GM21367 (cell line): ENCODE results near the gene PIK3IP1.

Experiments used
- ATAC-seq: cut with Tn5 transposase; IDR thresholded peaks from one replicate; pipeline ENCODE4 v1.9.1; 2021; ENCODE audit not compliant: unreplicated experiment

PIK3IP1 gene

DNA sequence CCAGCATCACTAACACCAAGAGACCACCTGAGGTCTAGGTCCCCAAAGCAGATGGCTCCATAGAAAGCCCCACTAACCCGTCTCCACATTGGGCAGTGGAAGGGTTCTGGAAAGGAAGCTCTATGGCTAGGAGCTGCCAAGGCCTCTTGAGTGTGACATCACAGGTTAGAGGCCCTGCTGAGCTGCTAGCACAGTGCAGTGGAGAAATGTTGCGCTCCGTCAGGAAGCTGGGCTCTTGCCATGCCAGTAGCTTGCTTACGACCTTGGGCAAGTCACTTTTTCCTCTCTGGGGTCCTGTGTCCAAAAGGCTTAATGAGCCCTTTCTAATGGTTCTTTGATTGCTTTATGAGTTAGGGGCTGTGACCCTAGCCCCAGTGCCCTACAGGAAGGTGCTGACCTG is 10.6 kb downstream of the PIK3IP1 start:
- ATAC-seq = no peak

DNA sequence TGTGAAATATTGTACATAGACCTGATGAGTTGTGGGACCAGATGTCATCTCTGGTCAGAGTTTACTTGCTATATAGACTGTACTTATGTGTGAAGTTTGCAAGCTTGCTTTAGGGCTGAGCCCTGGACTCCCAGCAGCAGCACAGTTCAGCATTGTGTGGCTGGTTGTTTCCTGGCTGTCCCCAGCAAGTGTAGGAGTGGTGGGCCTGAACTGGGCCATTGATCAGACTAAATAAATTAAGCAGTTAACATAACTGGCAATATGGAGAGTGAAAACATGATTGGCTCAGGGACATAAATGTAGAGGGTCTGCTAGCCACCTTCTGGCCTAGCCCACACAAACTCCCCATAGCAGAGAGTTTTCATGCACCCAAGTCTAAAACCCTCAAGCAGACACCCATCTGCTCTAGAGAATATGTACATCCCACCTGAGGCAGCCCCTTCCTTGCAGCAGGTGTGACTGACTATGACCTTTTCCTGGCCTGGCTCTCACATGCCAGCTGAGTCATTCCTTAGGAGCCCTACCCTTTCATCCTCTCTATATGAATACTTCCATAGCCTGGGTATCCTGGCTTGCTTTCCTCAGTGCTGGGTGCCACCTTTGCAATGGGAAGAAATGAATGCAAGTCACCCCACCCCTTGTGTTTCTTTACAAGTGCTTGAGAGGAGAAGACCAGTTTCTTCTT is 12.3 kb downstream of the PIK3IP1 start:
- no peak for ATAC-seq

- no peak for ATAC-seq
These were observed 13.0 kb downstream of the PIK3IP1 start for GRCh38 chr22:31279327-31279669.

DNA sequence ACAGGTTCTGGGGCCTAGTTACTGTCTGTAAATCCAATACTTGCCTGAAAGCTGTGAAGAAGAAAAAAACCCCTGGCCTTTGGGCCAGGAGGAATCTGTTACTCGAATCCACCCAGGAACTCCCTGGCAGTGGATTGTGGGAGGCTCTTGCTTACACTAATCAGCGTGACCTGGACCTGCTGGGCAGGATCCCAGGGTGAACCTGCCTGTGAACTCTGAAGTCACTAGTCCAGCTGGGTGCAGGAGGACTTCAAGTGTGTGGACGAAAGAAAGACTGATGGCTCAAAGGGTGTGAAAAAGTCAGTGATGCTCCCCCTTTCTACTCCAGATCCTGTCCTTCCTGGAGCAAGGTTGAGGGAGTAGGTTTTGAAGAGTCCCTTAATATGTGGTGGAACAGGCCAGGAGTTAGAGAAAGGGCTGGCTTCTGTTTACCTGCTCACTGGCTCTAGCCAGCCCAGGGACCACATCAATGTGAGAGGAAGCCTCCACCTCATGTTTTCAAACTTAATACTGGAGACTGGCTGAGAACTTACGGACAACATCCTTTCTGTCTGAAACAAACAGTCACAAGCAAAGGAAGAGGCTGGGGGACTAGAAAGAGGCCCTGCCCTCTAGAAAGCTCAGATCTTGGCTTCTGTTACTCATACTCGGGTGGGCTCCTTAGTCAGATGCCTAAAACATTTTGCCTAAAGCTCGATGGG is 13.5 kb downstream of the PIK3IP1 start:
- ATAC-seq = no peak

DNA sequence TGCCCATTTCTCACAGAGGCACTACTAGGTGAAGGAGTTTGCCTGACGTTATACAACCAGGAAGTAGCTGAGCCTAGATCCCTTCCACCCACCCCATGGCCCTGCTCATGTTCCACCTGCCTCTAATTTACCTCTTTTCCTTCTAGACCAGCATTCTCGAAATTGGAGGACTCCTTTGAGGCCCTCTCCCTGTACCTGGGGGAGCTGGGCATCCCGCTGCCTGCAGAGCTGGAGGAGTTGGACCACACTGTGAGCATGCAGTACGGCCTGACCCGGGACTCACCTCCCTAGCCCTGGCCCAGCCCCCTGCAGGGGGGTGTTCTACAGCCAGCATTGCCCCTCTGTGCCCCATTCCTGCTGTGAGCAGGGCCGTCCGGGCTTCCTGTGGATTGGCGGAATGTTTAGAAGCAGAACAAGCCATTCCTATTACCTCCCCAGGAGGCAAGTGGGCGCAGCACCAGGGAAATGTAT is 14.1 kb downstream of the PIK3IP1 start:
- ATAC-seq = no peak

GRCh38 chr22:31277741-31278140 is 14.5 kb downstream of the PIK3IP1 start:
- ATAC-seq = no peak

DNA sequence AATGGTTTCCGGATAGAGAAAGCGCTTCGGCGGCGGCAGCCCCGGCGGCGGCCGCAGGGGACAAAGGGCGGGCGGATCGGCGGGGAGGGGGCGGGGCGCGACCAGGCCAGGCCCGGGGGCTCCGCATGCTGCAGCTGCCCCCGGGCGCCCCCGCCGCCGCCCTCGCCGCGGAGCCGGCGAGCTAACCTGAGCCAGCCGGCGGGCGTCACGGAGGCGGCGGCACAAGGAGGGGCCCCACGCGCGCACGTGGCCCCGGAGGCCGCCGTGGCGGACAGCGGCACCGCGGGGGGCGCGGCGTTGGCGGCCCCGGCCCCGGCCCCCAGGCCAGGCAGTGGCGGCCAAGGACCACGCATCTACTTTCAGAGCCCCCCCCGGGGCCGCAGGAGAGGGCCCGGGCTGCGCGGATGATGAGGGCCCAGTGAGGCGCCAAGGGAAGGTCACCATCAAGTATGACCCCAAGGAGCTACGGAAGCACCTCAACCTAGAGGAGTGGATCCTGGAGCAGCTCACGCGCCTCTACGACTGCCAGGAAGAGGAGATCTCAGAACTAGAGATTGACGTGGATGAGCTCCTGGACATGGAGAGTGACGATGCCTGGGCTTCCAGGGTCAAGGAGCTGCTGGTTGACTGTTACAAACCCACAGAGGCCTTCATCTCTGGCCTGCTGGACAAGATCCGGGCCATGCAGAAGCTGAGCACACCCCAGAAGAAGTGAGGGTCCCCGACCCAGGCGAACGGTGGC is 15.7 kb downstream of the PIK3IP1 start:
- ATAC-seq = no peak

DNA sequence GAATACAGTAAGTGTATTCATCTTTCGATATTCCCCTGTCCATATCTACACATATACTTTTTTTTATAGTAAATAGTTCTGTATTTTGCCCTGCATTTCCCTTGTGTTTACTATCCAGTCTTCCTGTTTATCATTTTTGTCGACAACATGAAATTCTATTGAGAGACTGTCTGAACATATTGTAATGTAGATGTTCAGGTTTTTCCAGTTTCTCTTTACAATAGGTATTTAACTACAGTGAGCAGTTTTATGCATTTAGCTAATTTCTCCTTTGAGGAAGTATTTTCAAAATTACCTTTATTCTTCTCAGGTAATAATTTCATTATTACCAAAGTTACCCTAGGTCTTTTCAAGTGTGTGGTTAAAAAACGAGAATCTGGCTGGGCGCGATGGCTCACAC is 16.7 kb downstream of the PIK3IP1 start:
- no peak for ATAC-seq

GRCh38 chr22:31275018-31275417 is 17.3 kb downstream of the PIK3IP1 start:
- ATAC-seq = no peak

DNA sequence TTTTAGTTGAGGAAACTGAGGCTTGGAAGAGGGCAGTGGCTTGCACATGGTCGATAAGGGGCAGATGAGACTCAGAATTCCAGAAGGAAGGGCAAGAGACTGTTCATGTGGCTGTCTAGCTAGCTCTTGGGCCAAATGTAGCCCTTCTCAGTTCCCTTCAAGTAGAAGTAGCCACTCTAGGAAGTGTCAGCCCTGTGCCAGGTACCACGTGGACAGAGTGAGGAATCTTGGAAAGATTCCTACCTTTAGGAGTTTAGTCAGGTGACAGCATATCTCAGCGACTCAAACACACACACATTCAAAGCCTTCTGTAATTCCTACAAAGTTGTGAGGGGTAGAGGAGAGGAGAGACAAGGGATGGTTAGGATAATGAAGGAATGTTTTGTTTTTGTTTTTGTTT is 18.3 kb downstream of the PIK3IP1 start:
- no peak for ATAC-seq

- no peak for ATAC-seq
These were observed 19.5 kb downstream of the PIK3IP1 start for GRCh38 chr22:31272522-31273446.

GRCh38 chr22:31271485-31271884 is 20.8 kb downstream of the PIK3IP1 start:
- no peak for ATAC-seq

GRCh38 chr22:31271026-31271425 is 21.3 kb downstream of the PIK3IP1 start:
- no peak for ATAC-seq

DNA sequence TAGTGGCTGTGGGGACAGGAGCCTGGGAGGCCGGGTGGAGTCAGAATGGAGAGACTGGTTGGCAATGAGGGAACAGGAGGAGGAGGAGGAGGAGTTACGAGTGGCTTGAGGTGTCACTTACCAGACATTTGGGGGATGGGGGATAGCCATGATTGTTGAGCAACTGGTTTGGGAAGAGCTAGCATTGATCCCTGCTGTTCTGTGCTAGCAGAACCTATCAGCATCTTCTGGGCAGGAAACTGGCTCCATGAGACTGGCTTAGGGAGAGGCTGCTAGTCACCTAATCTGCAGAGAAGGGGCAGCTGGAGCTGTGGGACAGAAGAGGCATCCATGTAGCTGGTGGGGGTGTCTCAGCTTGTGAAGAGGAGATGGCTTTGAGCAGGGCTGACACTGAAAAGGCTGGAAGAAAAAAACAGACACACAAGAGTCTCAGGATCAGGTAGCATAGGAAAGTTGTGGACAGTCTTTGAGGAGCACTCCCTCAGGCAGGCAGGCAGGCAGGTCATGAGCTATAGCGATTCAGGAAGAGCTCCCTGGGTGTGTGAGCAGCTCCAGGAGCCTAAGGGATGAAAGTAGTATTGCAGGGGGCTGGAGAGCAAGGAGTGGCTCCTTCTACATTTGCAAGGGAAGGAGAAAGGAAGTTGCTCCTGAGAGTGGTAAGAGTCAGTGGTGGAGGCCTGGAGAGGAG is 22.3 kb downstream of the PIK3IP1 start:
- no peak for ATAC-seq

DNA sequence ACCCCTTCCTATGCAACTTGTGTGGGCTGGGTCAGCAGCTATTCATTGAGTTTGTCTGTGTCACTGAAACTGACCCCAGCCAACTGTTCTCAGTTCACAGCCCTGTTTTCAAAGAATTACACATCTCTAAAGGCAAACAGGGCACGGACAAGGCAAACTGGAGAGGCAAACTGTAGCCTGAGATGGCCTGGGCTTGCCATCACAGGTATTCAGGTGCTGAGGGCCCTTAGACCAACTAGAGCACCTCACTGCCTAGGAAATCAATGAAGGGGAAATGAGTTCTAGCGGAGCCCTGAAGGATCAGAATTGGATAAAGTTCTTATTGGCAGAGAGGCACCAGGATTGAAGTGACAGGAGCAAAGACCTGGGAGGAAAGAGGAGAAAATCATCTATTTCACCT is 24.0 kb downstream of the PIK3IP1 start:
- ATAC-seq = no peak

GRCh38 chr22:31263896-31264640 is 28.2 kb downstream of the PIK3IP1 start:
- ATAC-seq = no peak

- ATAC-seq = no peak
These were observed 29.8 kb downstream of the PIK3IP1 start for GRCh38 chr22:31262312-31263133.

- no peak for ATAC-seq
These were observed 31.8 kb downstream of the PIK3IP1 start for GRCh38 chr22:31260474-31260856.
